Measurements from ENCODE around the gene NIM1K. TPM values are rescaled to one million over a fixed set of nuclear protein-coding genes. Genes with fewer than 3 reads are reported as not detected.

The NIM1K gene
- total and polyA plus RNA-seq, 2 donors from 2014 or later, result 0.32 to 0.60 TPM

DNA sequence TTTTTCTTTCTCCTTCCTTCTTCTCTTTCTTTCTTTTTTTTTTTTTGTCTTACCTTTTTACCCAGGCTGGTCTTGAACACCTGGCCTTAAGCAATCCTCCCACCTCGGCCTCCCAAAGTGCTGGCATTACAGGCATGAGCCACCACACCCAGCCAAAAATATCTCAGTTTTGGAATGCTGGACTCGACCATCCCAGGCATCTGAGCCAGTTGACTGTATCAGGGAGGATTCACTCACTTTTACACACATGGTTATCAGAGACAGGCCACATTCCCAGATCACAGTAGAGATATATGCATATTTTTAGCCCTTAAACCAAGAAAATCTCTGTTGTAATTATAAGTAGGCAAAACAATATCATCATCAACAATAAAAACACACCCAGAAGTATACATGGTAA lies 21.9 kb downstream of the NIM1K start:
- DNase-seq, result no peak
- Histone ChIP-seq H3K4me3 (ENCODE audit: low read length in 3 of 3) (no peak overlapping the region), H3K36me3 (ENCODE audit: control insufficient read depth in 2 of 3, insufficient read depth in 3 of 3, low read length in 3 of 3) (no peaks in the 10 kb centered on the region), H3K9me3 (ENCODE audit: control insufficient read depth in 2 of 3, insufficient read depth in 1 of 3, low read length in 3 of 3) (no peaks in the 10 kb centered on the region), H3K9ac (ENCODE audit: low read length in 3 of 3) (no peak overlapping the region), H3K27ac (ENCODE audit: low read depth in 2 of 2, low read length in 2 of 2) (no peak overlapping the region), H3K4me1 (ENCODE audit: control insufficient read depth in 2 of 3, insufficient read depth in 2 of 3, low read depth in 1 of 3, low read length in 3 of 3) (no peaks in the 10 kb centered on the region), H3K27me3 (ENCODE audit: control insufficient read depth, insufficient read depth, low read length) (no peaks in the 10 kb centered on the region)
- FAIRE-seq, result no peak
- intact Hi-C loops (cut with DNase I), result no loop called here
- TF ChIP-seq, protein P1, sequence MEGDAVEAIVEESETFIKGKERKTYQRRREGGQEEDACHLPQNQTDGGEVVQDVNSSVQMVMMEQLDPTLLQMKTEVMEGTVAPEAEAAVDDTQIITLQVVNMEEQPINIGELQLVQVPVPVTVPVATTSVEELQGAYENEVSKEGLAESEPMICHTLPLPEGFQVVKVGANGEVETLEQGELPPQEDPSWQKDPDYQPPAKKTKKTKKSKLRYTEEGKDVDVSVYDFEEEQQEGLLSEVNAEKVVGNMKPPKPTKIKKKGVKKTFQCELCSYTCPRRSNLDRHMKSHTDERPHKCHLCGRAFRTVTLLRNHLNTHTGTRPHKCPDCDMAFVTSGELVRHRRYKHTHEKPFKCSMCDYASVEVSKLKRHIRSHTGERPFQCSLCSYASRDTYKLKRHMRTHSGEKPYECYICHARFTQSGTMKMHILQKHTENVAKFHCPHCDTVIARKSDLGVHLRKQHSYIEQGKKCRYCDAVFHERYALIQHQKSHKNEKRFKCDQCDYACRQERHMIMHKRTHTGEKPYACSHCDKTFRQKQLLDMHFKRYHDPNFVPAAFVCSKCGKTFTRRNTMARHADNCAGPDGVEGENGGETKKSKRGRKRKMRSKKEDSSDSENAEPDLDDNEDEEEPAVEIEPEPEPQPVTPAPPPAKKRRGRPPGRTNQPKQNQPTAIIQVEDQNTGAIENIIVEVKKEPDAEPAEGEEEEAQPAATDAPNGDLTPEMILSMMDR (IDR thresholded peaks at IDR 0.05; ENCODE audit: borderline replicate concordance, extremely low read depth, insufficient read depth), result no peak

DNA sequence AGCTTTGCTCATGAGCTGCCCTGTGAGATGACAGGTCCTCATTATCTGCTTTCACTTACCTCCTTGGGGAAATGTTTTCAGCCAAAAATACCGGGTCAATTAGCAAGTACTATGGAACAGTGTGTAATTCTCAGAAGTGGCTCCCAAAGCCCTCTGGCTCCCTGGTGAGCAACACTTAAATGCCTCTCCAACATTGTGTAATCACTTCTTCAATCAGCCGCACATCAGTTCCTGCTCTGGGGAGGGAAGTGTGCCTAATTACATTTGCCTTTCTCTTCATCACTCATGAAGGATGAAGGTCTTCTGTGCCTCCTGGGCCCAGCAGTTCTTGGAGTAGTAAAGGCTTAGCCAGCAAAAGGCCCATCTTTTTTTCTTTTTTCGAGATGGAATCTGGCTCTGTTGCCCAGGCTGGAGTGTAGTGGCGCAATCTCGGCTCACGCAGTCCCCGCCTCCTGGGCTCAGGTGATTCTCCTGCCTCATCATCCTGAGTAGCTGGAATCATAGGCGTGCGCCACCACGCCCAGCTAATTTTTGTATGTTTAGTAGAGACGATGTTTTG lies 23.1 kb downstream of the NIM1K start:
- Histone ChIP-seq H3K9me3 (ENCODE audit: control insufficient read depth in 2 of 3, insufficient read depth in 1 of 3, low read length in 3 of 3) (no peaks in the 10 kb centered on the region), H3K4me3 (ENCODE audit: low read length in 3 of 3) (no peak overlapping the region), H3K4me1 (ENCODE audit: control insufficient read depth in 2 of 3, insufficient read depth in 2 of 3, low read depth in 1 of 3, low read length in 3 of 3) (no peaks in the 10 kb centered on the region), H3K36me3 (ENCODE audit: control insufficient read depth in 2 of 3, insufficient read depth in 3 of 3, low read length in 3 of 3) (no peaks in the 10 kb centered on the region), H3K27me3 (ENCODE audit: control insufficient read depth, insufficient read depth, low read length) (no peaks in the 10 kb centered on the region), H3K9ac (ENCODE audit: low read length in 3 of 3) (no peak overlapping the region), H3K27ac (ENCODE audit: low read depth in 2 of 2, low read length in 2 of 2) (no peak overlapping the region)
- intact Hi-C loops (cut with DNase I), result no loop called here
- FAIRE-seq (no peak), DNase-seq (no peak)
- TF ChIP-seq, protein P1 (IDR thresholded peaks at IDR 0.05; ENCODE audit: borderline replicate concordance, extremely low read depth, insufficient read depth), result no peak

- no peaks in the 10 kb centered on the region for H3K36me3 ChIP-seq (ENCODE audit: control insufficient read depth in 2 of 3, insufficient read depth in 3 of 3, low read length in 3 of 3)
- H3K4me1 ChIP-seq (ENCODE audit: control insufficient read depth in 2 of 3, insufficient read depth in 2 of 3, low read depth in 1 of 3, low read length in 3 of 3), result no peaks in the 10 kb centered on the region
- no peak for DNase-seq
- H3K27ac ChIP-seq (ENCODE audit: low read depth in 2 of 2, low read length in 2 of 2), result no peak overlapping the region
- no peak for FAIRE-seq
- H3K4me3 ChIP-seq (ENCODE audit: low read length in 3 of 3), result no peak overlapping the region
- TF ChIP-seq, protein P1 (IDR thresholded peaks at IDR 0.05; ENCODE audit: borderline replicate concordance, extremely low read depth, insufficient read depth), result no peak
- no peaks in the 10 kb centered on the region for H3K27me3 ChIP-seq (ENCODE audit: control insufficient read depth, insufficient read depth, low read length)
- H3K9me3 ChIP-seq (ENCODE audit: control insufficient read depth in 2 of 3, insufficient read depth in 1 of 3, low read length in 3 of 3), result no peaks in the 10 kb centered on the region
- intact Hi-C loops (cut with DNase I), result no loop called here
- no peak overlapping the region for H3K9ac ChIP-seq (ENCODE audit: low read length in 3 of 3)
These were observed 24.9 kb downstream of the NIM1K start for GRCh38 chr5:43216941-43217340.

DNA sequence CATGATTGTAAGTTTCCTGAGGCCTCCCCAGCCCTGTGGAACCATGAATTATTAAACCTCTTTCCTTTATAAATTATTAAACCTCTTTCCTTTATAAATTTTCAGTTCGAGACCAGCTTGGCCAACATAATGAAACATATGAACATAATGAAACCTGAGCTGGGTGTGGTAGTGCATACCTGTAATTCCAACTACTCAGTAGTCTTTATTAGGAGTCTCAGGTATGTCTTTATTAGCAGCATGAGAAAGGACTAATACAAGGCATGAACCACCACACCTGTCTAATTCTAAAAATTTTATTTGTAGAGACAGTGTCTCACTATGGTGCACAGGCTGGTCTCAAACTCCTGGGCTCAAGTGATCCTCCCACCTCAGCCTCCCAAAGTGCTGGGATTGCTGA lies 27.1 kb downstream of the NIM1K start:
- Histone ChIP-seq H3K36me3 (ENCODE audit: control insufficient read depth in 2 of 3, insufficient read depth in 3 of 3, low read length in 3 of 3) (no peaks in the 10 kb centered on the region), H3K4me1 (ENCODE audit: control insufficient read depth in 2 of 3, insufficient read depth in 2 of 3, low read depth in 1 of 3, low read length in 3 of 3) (no peaks in the 10 kb centered on the region), H3K9ac (ENCODE audit: low read length in 3 of 3) (no peak overlapping the region), H3K27me3 (ENCODE audit: control insufficient read depth, insufficient read depth, low read length) (no peaks in the 10 kb centered on the region), H3K4me3 (ENCODE audit: low read length in 3 of 3) (no peak overlapping the region), H3K9me3 (ENCODE audit: control insufficient read depth in 2 of 3, insufficient read depth in 1 of 3, low read length in 3 of 3) (no peaks in the 10 kb centered on the region), H3K27ac (ENCODE audit: low read depth in 2 of 2, low read length in 2 of 2) (no peak overlapping the region)
- TF ChIP-seq, protein P1 (IDR thresholded peaks at IDR 0.05; ENCODE audit: borderline replicate concordance, extremely low read depth, insufficient read depth), result no peak
- no peak for FAIRE-seq
- intact Hi-C loops (cut with DNase I), result no loop called here
- DNase-seq, result no peak

All from kidney (tissue), 14 donors.